Measurements from ENCODE around the gene THADA.

The THADA gene

DNA sequence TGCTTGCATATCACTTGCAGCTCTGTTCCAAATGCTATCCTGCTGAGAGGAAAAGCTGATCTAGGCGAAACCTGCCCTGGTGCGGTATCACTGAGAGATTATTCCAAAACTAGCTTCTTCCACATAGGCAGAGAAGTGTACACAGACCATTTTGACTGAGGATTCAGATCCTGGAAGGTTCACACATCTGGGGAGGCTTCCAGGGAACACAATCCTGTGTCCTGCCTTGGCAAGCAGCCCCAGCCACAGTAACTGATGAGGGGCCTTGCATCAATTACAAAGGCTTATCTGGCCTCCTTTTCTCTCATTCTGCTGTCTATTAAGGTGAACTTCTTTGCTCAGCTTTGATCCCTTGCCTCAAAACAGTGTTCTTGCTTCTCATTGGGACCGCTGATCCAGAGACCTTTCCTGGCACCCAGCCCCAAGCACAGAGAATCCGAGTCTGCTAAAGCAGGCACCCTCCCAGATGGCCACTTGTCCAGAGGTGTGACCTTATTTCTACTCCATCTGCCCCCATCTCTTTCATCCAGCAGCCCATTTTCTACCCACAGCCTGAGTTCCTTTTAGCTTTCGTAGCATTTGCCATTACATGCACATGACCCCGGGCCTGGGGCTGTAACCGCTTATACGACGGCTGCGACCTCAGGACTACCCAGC is 317.1 kb downstream of the THADA start:
- no peak for DNase-seq (ENCODE audit: low spot score)
- TF ChIP-seq, protein P1, sequence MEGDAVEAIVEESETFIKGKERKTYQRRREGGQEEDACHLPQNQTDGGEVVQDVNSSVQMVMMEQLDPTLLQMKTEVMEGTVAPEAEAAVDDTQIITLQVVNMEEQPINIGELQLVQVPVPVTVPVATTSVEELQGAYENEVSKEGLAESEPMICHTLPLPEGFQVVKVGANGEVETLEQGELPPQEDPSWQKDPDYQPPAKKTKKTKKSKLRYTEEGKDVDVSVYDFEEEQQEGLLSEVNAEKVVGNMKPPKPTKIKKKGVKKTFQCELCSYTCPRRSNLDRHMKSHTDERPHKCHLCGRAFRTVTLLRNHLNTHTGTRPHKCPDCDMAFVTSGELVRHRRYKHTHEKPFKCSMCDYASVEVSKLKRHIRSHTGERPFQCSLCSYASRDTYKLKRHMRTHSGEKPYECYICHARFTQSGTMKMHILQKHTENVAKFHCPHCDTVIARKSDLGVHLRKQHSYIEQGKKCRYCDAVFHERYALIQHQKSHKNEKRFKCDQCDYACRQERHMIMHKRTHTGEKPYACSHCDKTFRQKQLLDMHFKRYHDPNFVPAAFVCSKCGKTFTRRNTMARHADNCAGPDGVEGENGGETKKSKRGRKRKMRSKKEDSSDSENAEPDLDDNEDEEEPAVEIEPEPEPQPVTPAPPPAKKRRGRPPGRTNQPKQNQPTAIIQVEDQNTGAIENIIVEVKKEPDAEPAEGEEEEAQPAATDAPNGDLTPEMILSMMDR (IDR thresholded peaks at IDR 0.05; ENCODE audit: extremely low read depth, missing control alignments) = no peak

DNA sequence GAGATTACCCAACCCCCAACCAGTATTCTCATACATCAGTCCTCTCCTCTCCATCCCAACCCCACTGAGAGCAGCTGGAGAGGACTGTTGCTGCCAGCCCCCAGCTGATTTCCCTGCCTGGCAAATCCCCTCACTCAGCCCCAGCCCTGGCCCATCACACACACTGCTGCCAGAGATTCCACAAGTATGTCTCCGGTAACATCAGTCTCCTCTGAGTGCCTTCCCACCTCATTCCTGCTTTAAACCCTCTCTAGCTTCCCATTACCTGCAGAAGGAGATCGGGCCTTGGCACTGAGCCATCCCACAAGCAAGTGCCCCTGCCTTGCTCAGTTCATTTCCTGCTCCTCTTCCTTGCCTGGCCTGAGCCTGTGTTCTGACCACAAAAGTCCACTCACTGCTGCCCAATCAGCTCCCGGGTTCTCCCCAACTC is 318.9 kb downstream of the THADA start:
- TF ChIP-seq, protein P1 (IDR thresholded peaks at IDR 0.05; ENCODE audit: extremely low read depth, missing control alignments) = no peak
- no peak for DNase-seq (ENCODE audit: low spot score)

DNA sequence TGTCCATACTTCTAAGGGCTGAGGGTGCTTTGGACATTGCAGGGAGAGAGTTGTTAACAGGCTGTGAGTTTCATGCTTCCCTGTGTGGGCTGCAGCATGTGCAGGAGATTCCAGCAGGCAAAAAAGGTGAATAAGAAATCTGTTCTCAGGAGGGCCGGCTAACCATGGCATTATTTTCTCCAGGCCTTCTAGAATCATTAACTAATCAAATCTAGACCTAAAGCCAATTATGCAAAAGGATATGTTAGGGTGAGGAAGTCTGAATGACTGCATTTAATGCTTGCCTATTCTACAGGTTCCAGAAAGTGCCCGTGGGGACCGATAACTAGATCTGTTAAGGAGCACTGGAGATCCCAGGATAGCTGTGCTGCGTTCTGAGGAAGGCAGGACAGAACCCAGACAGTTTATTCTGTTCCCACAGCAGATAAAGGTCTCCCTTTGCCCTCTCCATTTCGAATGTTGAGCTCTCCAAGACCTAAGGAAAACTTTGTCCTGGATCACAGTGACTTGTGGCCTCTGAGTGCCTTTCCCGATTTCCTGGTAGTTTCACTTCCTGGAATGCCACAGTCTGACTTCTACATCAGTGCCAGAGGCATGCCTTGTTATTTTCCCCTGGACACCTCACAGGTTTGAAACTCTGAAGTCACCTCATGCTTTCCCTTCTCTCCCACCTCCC is 319.4 kb downstream of the THADA start:
- no peak for DNase-seq (ENCODE audit: low spot score)
- TF ChIP-seq, protein P1 (IDR thresholded peaks at IDR 0.05; ENCODE audit: extremely low read depth, missing control alignments) = no peak

DNA sequence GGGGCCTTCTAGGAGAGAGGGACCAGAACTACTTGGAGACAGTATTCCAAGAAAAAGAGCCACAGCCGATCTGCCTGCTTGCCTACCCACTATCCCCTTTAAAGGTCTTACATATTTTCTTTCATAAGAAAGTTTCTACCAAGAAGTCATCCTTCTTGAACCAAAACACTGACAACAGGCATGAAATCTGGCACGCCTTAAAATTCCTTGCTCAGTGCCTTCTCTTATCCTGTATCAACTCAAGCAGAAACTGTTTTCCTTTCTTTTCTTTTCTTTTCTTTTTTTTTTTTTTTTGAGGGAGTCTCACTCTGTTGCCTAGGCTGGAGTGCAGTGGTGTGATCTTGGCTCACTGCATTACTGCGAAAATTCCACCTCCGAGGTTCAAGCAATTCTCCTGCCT is 321.1 kb downstream of the THADA start:
- DNase-seq (ENCODE audit: low spot score) = no peak
- TF ChIP-seq, protein P1 (IDR thresholded peaks at IDR 0.05; ENCODE audit: extremely low read depth, missing control alignments) = no peak

DNA sequence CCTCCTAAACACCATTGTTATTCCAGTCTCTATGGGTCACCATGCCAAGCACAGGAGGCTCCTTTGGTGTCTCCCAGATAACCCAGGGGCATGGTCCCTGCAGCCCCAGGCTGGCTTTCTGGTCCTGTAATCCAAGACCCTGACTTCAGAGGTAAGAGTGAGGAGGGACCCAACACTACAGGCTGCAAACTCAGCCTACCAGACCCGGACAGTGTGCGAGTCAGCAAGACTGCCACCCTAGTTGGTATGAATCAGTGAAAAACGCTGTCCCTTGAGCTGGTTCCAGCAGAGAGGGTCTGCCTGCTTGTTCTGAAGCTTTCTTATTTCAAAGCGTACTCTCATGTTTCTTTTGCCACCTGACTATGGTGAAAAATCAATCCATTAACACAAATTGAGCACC is 321.8 kb downstream of the THADA start:
- TF ChIP-seq, protein P1 (IDR thresholded peaks at IDR 0.05; ENCODE audit: extremely low read depth, missing control alignments) = no peak
- DNase-seq (ENCODE audit: low spot score) = no peak

DNA sequence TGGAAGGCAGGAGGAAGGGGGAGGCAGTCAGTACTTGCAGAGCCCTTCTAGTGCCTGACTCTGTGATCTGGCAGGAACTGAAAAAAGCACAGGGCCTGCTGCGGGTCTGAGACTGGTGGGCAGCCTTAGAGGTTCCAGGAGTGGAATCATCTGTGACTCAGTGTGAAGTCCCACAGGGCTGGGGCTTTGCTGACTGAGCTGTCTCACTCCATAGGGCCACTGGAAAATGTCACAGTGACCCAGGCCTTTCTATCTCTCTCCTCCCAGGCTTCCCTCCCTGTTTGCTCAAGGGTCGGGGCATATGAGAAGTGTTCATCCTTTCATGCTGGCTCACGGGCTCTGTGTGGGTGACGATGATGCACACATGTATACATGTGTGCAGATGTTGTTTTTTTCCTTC is 322.3 kb downstream of the THADA start:
- TF ChIP-seq, protein P1 (IDR thresholded peaks at IDR 0.05; ENCODE audit: extremely low read depth, missing control alignments) = no peak
- DNase-seq (ENCODE audit: low spot score) = no peak

DNA sequence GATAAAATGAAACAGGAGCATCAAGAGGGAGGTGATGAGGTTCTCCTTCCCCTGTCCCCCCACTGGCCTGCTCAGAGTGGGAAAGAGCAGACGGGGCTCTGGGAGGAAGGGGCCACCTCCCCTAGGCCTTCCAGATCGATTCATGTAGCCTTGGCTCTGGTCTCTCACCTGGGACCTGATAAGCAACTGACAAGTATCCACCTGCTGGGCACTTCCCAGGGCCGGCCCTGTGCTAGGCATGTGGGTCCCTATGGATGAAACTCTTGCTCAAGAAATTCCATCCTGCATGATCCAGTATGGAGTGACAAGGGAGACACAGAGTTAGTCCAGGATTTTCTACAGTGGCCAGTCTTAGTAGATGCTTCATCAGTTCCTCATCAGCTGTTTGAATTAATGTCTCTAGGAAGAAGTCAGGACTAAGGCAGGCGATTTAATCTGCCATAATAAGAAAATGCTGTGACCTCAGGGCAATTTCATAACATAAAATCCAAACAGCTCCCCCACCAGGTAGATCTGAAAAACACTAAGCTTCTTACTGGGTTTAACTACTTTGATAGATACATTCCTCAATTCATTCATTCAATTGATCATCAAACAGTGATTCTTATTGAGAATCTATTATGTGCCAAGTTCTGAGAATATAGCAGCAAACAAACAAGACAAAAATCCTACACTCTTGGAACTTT is 324.8 kb downstream of the THADA start:
- TF ChIP-seq, protein P1 (IDR thresholded peaks at IDR 0.05; ENCODE audit: extremely low read depth, missing control alignments) = no peak
- DNase-seq (ENCODE audit: low spot score) = no peak
